Activated T-helper 2 cell treated with anti-CD3 and anti-CD28 coated beads, Interferon-gamma antibody, Interleukin-2, Interleukin-4, amounts not matched to agents 10 μg/mL and 5 μg/mL and 100 μg/mL, durations not matched to agents 14 hours and 24 hours and 36 hours (primary cell): Measurements from ENCODE around the gene ADAD1. TPM values are rescaled to one million over a fixed set of nuclear protein-coding genes. Genes with fewer than 3 reads are reported as not detected.

Experiments
- DNase-seq: peaks from one replicate; pipeline ENCODE4 v3.0.0; 2021; ENCODE audit warnings: low spot score
- H3K27ac Mint-ChIP-seq: one replicate; pipeline ENCODE4 v1.8.0; 2021; ENCODE audit warnings: mixed read lengths
- H3K27me3 Mint-ChIP-seq: one replicate; pipeline ENCODE4 v1.8.0; 2021; ENCODE audit warnings: low read depth, mixed read lengths
- H3K36me3 Mint-ChIP-seq: one replicate; pipeline ENCODE4 v1.8.0; 2021; ENCODE audit warnings: low read depth, mixed read lengths
- H3K4me1 Mint-ChIP-seq: one replicate; pipeline ENCODE4 v1.8.0; 2021; ENCODE audit warnings: low read depth, mixed read lengths
- H3K4me3 Mint-ChIP-seq: one replicate; pipeline ENCODE4 v1.8.0; 2021; ENCODE audit warnings: low read depth, mild to moderate bottlenecking, moderate library complexity, mixed read lengths
- H3K9me3 Mint-ChIP-seq: one replicate; pipeline ENCODE4 v1.8.0; 2021; ENCODE audit warnings: mixed read lengths
- intact Hi-C: fragments of 100-400 bp; cut with micrococcal nuclease; formaldehyde crosslinking; loops from one replicate; pipeline ENCODE4 v1.15.1; 2023
- total RNA-seq: library from RNA; stranded (reverse); gene quantifications from 2 replicates; pipeline ENCODE4 v1.2.3, GENCODE V29; 2022

ADAD1 gene
- total RNA-seq, 1 donor from 2014 or later: not detected

DNA sequence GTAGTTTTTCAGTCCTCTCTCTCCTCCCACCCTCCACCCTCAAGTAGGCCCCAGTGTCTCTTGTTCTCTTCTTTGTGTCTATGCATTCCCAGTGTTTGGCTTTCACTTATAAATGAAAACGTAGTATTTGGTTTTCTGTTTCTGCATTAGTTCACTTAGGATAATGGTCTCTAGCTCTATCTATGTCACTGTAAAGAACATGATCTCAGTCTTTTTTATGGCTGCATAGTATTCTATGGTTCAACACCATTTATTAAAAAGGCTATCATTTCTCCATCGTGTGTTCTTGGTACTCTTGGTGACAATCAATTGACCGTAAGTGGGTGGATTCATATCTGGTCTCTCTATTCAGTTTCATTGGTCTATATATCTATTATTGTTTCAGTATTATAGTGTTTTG, 96.4 kb downstream of the ADAD1 start:
- intact Hi-C loops: no loop called here
- Mint-ChIP-seq H3K9me3 (peaks cover 19% of the 10 kb centered on the region), H3K4me1 (peaks cover 2% of the 10 kb centered on the region), H3K36me3 (no peaks in the 10 kb centered on the region), H3K27ac (no peak overlapping the region), H3K4me3 (no peak overlapping the region), H3K27me3 (no peaks in the 10 kb centered on the region)
- no peak for DNase-seq

DNA sequence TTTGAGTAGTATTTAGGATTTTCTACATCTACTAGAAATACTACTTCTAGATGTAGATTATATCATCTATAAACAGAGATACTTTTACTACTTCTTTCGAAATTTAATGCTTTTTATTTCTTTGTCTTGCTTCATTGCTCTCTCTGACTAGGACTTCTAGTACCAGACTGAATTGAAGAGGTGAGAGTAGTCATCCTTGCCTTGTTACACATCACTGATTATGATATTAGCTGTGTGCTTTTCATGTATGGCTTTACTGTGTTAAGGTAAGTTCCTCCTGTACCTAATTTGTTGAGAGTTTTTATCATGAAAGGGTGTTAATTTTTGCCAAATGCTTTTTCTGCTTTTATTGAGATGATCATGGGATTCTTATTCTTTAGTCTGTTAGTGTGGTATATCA, 97.3 kb downstream of the ADAD1 start:
- DNase-seq: no peak
- Mint-ChIP-seq H3K27ac (no peak overlapping the region), H3K4me3 (no peak overlapping the region), H3K27me3 (no peaks in the 10 kb centered on the region), H3K36me3 (no peaks in the 10 kb centered on the region), H3K4me1 (peaks cover 2% of the 10 kb centered on the region), H3K9me3 (peaks cover 19% of the 10 kb centered on the region)
- intact Hi-C loops: no loop called here

DNA sequence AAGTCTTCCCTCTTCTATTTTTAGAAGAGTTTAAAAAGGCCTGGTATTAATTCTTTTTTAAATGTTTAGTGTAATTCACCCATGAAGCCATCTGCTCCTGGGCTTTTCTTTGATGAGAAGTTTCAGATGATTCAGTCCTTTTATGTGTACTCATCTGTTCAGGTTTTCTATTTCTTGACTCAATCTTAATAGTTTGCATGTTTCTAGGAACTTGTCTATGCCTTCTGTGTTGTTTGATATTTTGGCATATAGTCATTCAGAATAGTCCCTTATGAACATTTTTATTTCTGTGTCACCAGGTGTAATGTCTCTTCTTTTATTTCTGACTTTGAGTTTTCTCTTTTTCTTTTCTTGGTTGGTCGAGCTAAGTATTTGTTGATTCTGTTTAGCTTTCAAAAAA, 97.9 kb downstream of the ADAD1 start:
- H3K27me3 Mint-ChIP-seq: no peaks in the 10 kb centered on the region
- no peak for DNase-seq
- intact Hi-C loops: no loop called here
- peaks cover 2% of the 10 kb centered on the region for H3K4me1 Mint-ChIP-seq
- no peak overlapping the region for H3K4me3 Mint-ChIP-seq
- no peaks in the 10 kb centered on the region for H3K36me3 Mint-ChIP-seq
- H3K27ac Mint-ChIP-seq: no peak overlapping the region
- peaks cover 19% of the 10 kb centered on the region for H3K9me3 Mint-ChIP-seq

Other genes starting within 250 kb of the ADAD1 start
- gene BLTP1, start 226.7 kb upstream of the ADAD1 start, total RNA-seq: 28.1 and 32.6 TPM in 2 replicates
- 95.9 and 101 TPM in 2 replicates for gene IL2, start 77.7 kb downstream of the ADAD1 start, total RNA-seq
- gene IL21, start 242.1 kb downstream of the ADAD1 start, total RNA-seq: 14.5 TPM in 2 replicates